Mesothelial cell of epicardium (in vitro differentiated cells): ENCODE data around the gene ALKBH2. TPM values are rescaled to one million over a fixed set of nuclear protein-coding genes. Genes with fewer than 3 reads are reported as not detected.

Source experiments
- DNase-seq, 2 experiments: peaks; one replicate each; pipeline ENCODE4 v3.0.0; 2021; ENCODE audit warnings: low spot score in 2 of 2; ENCODE audit not compliant: unreplicated experiment in 2 of 2
- H3K27ac Mint-ChIP-seq: 2 replicates; pipeline ENCODE4 v1.8.0; 2021; ENCODE audit warnings: mixed read lengths
- H3K27me3 Mint-ChIP-seq: 2 replicates; pipeline ENCODE4 v1.8.0; 2021; ENCODE audit warnings: low read depth, mixed read lengths
- H3K36me3 Mint-ChIP-seq: 2 replicates; pipeline ENCODE4 v1.8.0; 2021; ENCODE audit warnings: mixed read lengths
- H3K4me1 Mint-ChIP-seq: 2 replicates; pipeline ENCODE4 v1.8.0; 2021; ENCODE audit warnings: mixed read lengths
- H3K4me3 Mint-ChIP-seq: 2 replicates; pipeline ENCODE4 v1.8.0; 2021; ENCODE audit warnings: mild to moderate bottlenecking, moderate library complexity, mixed read lengths
- H3K9me3 Mint-ChIP-seq: 2 replicates; pipeline ENCODE4 v1.8.0; 2021; ENCODE audit warnings: mixed read lengths
- CTCF ChIP-seq: fragments of 200-600 bp; sonication (generic); IDR thresholded peaks from one replicate; pipeline ENCODE4 v1.5.0; 2021; ENCODE audit warnings: antibody characterized with exemption; ENCODE audit not compliant: unreplicated experiment
- total RNA-seq: library from RNA; stranded (reverse); gene quantifications from 3 replicates; pipeline ENCODE4 v1.2.1, GENCODE V29; 2021

The ALKBH2 gene
- total RNA-seq, 1 donor from 2014 or later: 37.3 TPM

DNA sequence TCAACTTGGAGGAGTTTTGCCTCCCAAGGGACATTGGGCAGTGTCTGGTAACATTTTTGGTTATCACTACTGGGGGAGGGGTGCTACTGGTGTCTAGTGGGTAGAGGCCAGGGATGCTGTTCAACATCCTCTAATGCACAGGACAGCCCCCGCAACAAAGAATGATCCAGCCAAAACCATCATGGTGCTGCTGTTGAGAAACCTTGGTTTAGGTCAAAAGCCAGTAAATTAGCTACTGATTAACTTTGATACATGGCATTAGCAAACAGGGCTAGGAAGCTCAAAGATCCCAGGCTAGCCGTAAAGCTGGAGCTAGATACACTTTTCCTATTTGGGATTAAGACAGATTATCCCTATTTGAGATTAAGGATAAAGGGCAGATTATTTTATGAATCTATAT is 8.8 kb downstream of the ALKBH2 start:
- Mint-ChIP-seq H3K27ac (no peak overlapping the region), H3K36me3 (peaks cover 29% of the 10 kb centered on the region), H3K4me3 (no peak overlapping the region), H3K27me3 (no peaks in the 10 kb centered on the region), H3K9me3 (no peaks in the 10 kb centered on the region), H3K4me1 (no peaks in the 10 kb centered on the region)
- DNase-seq: no peak
- no peak for TF ChIP-seq CTCF

- Mint-ChIP-seq H3K4me1 (no peaks in the 10 kb centered on the region), H3K27ac (no peak overlapping the region), H3K36me3 (peaks cover 39% of the 10 kb centered on the region), H3K9me3 (peaks cover 5% of the 10 kb centered on the region), H3K27me3 (no peaks in the 10 kb centered on the region), H3K4me3 (no peak overlapping the region)
- DNase-seq: no peak
- TF ChIP-seq CTCF: no peak
These were observed 10.5 kb downstream of the ALKBH2 start for GRCh38 chr12:109082751-109083150.

DNA sequence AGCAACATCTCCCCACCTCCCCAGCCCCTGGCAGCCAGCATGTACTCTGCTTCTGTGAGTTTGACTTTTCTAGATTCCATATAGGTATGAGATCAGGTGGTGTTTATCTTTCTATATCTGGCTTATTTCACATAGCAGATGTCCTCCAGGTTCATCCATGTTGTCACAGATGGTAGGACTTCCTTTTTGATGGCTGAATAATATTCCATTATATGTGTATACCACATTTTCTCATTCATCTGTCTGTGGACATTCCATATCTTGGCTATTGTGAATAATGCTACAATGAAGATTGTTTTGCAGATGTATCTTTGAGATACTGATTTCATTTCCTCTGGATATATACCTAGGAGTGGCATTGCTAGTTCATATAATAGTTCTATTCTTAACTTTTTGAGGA is 18.4 kb downstream of the ALKBH2 start:
- no peak for TF ChIP-seq CTCF
- H3K27me3 Mint-ChIP-seq: no peaks in the 10 kb centered on the region
- DNase-seq: no peak
- H3K4me1 Mint-ChIP-seq: no peaks in the 10 kb centered on the region
- no peak overlapping the region for H3K27ac Mint-ChIP-seq
- peaks cover 64% of the 10 kb centered on the region for H3K36me3 Mint-ChIP-seq
- no peak overlapping the region for H3K4me3 Mint-ChIP-seq
- peaks cover 25% of the 10 kb centered on the region for H3K9me3 Mint-ChIP-seq

GRCh38 chr12:109069307-109070271 is 23.7 kb downstream of the ALKBH2 start:
- DNase-seq: no peak
- H3K27me3 Mint-ChIP-seq: no peaks in the 10 kb centered on the region
- H3K4me1 Mint-ChIP-seq: no peaks in the 10 kb centered on the region
- peak overlapping the region; percentile 52 for H3K27ac Mint-ChIP-seq
- peaks cover under 1% of the 10 kb centered on the region for H3K9me3 Mint-ChIP-seq
- no peak overlapping the region for H3K4me3 Mint-ChIP-seq
- peaks cover 39% of the 10 kb centered on the region for H3K36me3 Mint-ChIP-seq
- no peak for TF ChIP-seq CTCF

- peaks cover 5% of the 10 kb centered on the region for H3K9me3 Mint-ChIP-seq
- TF ChIP-seq CTCF: no peak
- H3K27ac Mint-ChIP-seq: no peak overlapping the region
These were observed 27.4 kb downstream of the ALKBH2 start for GRCh38 chr12:109065853-109066193.

More at GRCh38 chr12:109065853-109066193, 27.4 kb downstream of the ALKBH2 start:
- Mint-ChIP-seq H3K27me3 (no peaks in the 10 kb centered on the region), H3K4me1 (no peaks in the 10 kb centered on the region), H3K36me3 (peaks cover 43% of the 10 kb centered on the region), H3K4me3 (no peak overlapping the region)
- no peak for DNase-seq
